H1 (cell line): ENCODE results near the gene CAMTA2.

Source experiments
- ATF3 ChIP-seq: IDR thresholded peaks from 2 replicates; pipeline ENCODE4 v1.6.1; 2011; ENCODE audit warnings: low read depth, mild to moderate bottlenecking, low read length; ENCODE audit not compliant: insufficient read depth
- CTCF ChIP-seq, 3 experiments: IDR thresholded peaks; 1 replicate in 2 of 3; 2 replicates in 1 of 3; pipeline versions ENCODE4 v1.5.1 to v1.6.1; 2011; ENCODE audit warnings: low read length in 3 of 3, mild to moderate bottlenecking in 3 of 3, inconsistent platforms in 2 of 3, low read depth in 1 of 3, moderate library complexity in 1 of 3; ENCODE audit not compliant: insufficient read depth in 1 of 3; ENCODE audit errors: control extremely low read depth in 1 of 3
- EZH2 ChIP-seq: fragments of 200-600 bp; sonication (generic); IDR thresholded peaks from 2 replicates; pipeline ENCODE4 v1.7.1; 2012; ENCODE audit warnings: low read depth, mild to moderate bottlenecking, moderate library complexity, low read length, inconsistent platforms; ENCODE audit not compliant: severe bottlenecking
- RBBP5 ChIP-seq: IDR thresholded peaks from 2 replicates; pipeline ENCODE4 v1.7.1; 2012; ENCODE audit warnings: low read depth, mild to moderate bottlenecking, inconsistent platforms, low read length, moderate library complexity, borderline replicate concordance
- RNF2 ChIP-seq: fragments of 200-900, 300-1000 bp; sonication (generic); IDR thresholded peaks from 2 replicates; pipeline ENCODE4 v1.7.1; 2016; ENCODE audit warnings: borderline replicate concordance, low read depth, mild to moderate bottlenecking, antibody characterized with exemption, low read length; ENCODE audit not compliant: poor library complexity, severe bottlenecking; ENCODE audit errors: missing control alignments

- TF ChIP-seq RBBP5 (no peak), RNF2 (no peak), ATF3 (no peak), CTCF (IDR thresholded peaks at IDR 0.05; ENCODE audit: control extremely low read depth in 1 of 3, insufficient read depth in 1 of 3, low read depth in 1 of 3, low read length in 3 of 3) (peak in 1 of 3 experiments; percentile 17; a peak in 1 of 4 replicates), EZH2 (no peak)
These were observed 39.8 kb upstream of the CAMTA2 start for GRCh38 chr17:5027299-5027698.
